ENCODE data around the gene DENND1A.

DNA sequence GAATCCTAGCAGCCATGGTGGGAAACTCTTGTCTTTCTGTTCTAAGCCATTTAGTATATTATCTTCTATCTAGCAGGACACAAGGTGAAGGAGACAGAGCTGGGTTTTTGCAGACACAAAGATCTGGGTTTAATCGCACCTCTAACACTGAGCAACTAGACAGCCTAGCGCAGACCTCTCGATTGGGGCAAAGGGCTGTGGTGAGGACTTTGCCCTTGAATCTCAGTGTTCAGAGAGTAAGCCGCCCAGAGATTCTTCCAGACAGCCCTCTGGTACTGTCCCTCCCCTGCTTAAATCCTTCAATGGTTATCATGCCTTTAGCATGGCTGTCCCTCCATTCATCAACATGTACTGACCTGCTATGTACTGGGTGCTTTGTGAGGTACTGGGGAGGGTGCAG lies 445.8 kb downstream of the DENND1A start:
- no peak for TF ChIP-seq POLR2A (IDR thresholded peaks at IDR 0.05)
- TF ChIP-seq, protein P1, sequence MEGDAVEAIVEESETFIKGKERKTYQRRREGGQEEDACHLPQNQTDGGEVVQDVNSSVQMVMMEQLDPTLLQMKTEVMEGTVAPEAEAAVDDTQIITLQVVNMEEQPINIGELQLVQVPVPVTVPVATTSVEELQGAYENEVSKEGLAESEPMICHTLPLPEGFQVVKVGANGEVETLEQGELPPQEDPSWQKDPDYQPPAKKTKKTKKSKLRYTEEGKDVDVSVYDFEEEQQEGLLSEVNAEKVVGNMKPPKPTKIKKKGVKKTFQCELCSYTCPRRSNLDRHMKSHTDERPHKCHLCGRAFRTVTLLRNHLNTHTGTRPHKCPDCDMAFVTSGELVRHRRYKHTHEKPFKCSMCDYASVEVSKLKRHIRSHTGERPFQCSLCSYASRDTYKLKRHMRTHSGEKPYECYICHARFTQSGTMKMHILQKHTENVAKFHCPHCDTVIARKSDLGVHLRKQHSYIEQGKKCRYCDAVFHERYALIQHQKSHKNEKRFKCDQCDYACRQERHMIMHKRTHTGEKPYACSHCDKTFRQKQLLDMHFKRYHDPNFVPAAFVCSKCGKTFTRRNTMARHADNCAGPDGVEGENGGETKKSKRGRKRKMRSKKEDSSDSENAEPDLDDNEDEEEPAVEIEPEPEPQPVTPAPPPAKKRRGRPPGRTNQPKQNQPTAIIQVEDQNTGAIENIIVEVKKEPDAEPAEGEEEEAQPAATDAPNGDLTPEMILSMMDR (IDR thresholded peaks at IDR 0.05): no peak
- no peak for TF ChIP-seq POLR2AphosphoS5 (IDR thresholded peaks at IDR 0.05)
